ENCODE data around the gene MCUR1.

- TF ChIP-seq, protein P1, sequence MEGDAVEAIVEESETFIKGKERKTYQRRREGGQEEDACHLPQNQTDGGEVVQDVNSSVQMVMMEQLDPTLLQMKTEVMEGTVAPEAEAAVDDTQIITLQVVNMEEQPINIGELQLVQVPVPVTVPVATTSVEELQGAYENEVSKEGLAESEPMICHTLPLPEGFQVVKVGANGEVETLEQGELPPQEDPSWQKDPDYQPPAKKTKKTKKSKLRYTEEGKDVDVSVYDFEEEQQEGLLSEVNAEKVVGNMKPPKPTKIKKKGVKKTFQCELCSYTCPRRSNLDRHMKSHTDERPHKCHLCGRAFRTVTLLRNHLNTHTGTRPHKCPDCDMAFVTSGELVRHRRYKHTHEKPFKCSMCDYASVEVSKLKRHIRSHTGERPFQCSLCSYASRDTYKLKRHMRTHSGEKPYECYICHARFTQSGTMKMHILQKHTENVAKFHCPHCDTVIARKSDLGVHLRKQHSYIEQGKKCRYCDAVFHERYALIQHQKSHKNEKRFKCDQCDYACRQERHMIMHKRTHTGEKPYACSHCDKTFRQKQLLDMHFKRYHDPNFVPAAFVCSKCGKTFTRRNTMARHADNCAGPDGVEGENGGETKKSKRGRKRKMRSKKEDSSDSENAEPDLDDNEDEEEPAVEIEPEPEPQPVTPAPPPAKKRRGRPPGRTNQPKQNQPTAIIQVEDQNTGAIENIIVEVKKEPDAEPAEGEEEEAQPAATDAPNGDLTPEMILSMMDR (conservative IDR thresholded peaks at IDR 0.05 in 1 of 2, IDR thresholded peaks at IDR 0.05 in 1 of 2; ENCODE audit: extremely low read depth in 1 of 2, insufficient read depth in 1 of 2, low read depth in 1 of 2, low read length in 2 of 2): no peak
- TF ChIP-seq EZH2 (IDR thresholded peaks at IDR 0.05; ENCODE audit: borderline replicate concordance, low read length): no peak
Observed at GRCh38 chr6:13769034-13769654, 45.2 kb downstream of the MCUR1 start.
